GM18526 (cell line): Measurements from ENCODE around the gene CFHR2.

Source experiments
- POLR2A ChIP-seq: IDR thresholded peaks from 3 replicates; pipeline ENCODE4 v1.6.1; 2011; ENCODE audit not compliant: insufficient read length; ENCODE audit errors: extremely low read depth

Gene CFHR2

GRCh38 chr1:197008861-197009260 lies 65.3 kb downstream of the CFHR2 start:
- TF ChIP-seq POLR2A = no peak
